ENCODE results near the gene KSR2. TPM values are rescaled to one million over a fixed set of nuclear protein-coding genes. Genes with fewer than 3 reads are reported as not detected.

The KSR2 gene
- total RNA-seq, 1 donor from 2014 or later: 1.4 TPM

DNA sequence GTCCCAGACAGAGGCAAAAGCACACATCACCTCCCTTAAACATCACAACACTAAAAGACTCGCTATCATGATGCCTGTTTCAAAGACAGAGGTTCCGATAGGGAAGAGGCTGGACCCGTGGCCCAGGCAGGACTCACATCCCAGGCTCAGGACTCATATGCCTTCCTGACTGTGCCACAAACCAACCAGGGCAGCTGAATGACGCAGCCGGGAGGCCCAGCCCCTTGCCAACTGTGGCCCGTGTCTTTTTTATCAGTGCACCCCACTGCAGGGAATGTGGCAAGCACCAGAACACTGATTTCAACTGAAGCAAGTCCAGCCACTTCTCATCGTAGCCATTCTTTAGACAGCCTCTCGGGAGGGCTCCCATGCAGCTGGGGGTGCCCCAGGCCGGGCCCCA is 132.3 kb downstream of the KSR2 start:
- Histone ChIP-seq H3K4me3 (no peak overlapping the region), H3K27me3 (peaks cover 8% of the 10 kb centered on the region), H3K36me3 (no peaks in the 10 kb centered on the region), H3K27ac (no peak overlapping the region), H3K4me1 (no peaks in the 10 kb centered on the region), H3K9me3 (no peaks in the 10 kb centered on the region)
- no peak for DNase-seq
- ATAC-seq: no peak
- TF ChIP-seq, protein P1, sequence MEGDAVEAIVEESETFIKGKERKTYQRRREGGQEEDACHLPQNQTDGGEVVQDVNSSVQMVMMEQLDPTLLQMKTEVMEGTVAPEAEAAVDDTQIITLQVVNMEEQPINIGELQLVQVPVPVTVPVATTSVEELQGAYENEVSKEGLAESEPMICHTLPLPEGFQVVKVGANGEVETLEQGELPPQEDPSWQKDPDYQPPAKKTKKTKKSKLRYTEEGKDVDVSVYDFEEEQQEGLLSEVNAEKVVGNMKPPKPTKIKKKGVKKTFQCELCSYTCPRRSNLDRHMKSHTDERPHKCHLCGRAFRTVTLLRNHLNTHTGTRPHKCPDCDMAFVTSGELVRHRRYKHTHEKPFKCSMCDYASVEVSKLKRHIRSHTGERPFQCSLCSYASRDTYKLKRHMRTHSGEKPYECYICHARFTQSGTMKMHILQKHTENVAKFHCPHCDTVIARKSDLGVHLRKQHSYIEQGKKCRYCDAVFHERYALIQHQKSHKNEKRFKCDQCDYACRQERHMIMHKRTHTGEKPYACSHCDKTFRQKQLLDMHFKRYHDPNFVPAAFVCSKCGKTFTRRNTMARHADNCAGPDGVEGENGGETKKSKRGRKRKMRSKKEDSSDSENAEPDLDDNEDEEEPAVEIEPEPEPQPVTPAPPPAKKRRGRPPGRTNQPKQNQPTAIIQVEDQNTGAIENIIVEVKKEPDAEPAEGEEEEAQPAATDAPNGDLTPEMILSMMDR (IDR thresholded peaks at IDR 0.05): no peak
- intact Hi-C loops (cut with DNase I): loop anchor here (5.0 to 10.0 kb wide), 2 partner anchors 469 to 622 kb away; no protein-coding TSS in a partner anchor

DNA sequence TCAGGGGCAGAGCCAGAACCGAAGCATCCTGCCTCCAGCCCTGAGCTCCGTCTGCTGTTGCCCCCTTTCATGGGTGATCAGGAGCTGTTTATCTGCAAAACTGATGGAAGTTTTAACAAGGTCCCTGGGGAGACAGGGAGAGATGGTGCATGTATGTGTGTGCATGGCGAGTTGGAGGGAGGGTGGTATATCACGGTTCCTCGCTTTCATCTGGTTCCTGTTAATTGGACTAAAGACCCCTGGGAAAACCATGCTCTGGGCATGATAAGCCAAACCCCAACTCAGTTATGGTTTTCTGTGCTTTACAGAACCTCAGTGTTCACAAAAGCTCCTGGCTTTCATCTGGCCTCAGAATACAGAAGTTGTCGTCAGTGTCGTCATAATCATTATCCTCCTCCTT is 133.6 kb downstream of the KSR2 start:
- intact Hi-C loops (cut with DNase I): loop anchor here (5.0 to 10.0 kb wide), 2 partner anchors 468 to 620 kb away; no protein-coding TSS in a partner anchor

DNA sequence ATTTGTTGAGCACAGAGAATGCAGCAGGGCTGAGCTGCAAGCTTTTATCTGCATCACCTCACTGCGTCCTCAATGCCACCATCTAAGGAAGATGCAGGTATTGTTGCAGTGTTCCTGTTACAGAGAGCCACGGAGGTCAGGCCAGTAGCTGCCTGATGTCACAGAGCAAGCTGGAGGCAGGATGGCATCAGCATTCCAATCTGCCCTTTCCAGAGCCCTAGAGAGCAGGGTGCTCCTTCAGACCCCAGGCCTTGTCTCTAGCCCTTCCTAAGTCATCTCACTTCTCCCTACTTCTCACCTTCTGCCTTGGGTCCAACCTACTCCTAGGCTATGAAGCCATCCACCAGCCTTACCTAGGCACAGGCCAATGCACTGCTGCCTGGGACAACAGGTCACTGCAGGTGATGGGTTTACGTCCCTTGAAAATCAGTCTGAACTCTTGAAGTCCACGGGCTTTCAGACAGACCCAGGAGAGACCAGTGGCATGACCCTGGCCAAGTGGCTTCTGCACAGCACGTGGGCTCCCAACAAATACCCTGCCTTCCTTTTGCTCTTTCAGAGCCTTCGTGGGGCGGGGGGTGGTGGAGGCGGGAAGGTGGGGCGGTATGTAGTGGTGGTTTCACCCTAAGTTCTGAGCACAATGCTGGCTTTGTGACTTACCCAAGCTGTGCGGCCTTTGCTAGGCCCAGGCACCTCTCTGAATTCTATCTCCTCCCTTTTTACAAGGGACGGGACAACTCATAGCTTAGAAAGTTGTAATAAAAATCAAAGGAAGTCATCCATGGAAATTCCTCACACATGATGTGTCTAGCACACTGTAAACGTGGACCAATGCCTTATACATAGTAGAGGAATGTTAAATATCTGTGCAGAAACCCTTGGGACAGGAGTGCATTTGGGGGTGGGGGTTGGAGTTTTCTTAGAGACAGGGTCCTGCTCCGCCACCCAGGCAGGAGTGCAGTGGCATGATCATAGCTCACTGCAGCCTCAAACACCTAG is 136.0 kb downstream of the KSR2 start:
- no peak for DNase-seq
- ATAC-seq: peak; percentile 15
- no peaks in the 10 kb centered on the region for H3K36me3 ChIP-seq
- H3K27me3 ChIP-seq: peaks cover 3% of the 10 kb centered on the region
- H3K27ac ChIP-seq: no peak overlapping the region
- H3K4me1 ChIP-seq: no peaks in the 10 kb centered on the region
- H3K9me3 ChIP-seq: peaks cover 7% of the 10 kb centered on the region
- TF ChIP-seq, protein P1 (IDR thresholded peaks at IDR 0.05): no peak
- no peak overlapping the region for H3K4me3 ChIP-seq
- intact Hi-C loops (cut with DNase I): loop anchor here (10.0 kb wide), 1 partner anchor 618 kb away; no protein-coding TSS in a partner anchor

More for the DNA sequence above, 133.6 kb downstream of the KSR2 start:
- no peak overlapping the region for H3K27ac ChIP-seq
- TF ChIP-seq, protein P1 (IDR thresholded peaks at IDR 0.05): no peak
- no peak for ATAC-seq
- H3K36me3 ChIP-seq: no peaks in the 10 kb centered on the region
- H3K27me3 ChIP-seq: peaks cover 3% of the 10 kb centered on the region
- no peak overlapping the region for H3K4me3 ChIP-seq
- no peak for DNase-seq
- no peaks in the 10 kb centered on the region for H3K9me3 ChIP-seq
- no peaks in the 10 kb centered on the region for H3K4me1 ChIP-seq

DNA sequence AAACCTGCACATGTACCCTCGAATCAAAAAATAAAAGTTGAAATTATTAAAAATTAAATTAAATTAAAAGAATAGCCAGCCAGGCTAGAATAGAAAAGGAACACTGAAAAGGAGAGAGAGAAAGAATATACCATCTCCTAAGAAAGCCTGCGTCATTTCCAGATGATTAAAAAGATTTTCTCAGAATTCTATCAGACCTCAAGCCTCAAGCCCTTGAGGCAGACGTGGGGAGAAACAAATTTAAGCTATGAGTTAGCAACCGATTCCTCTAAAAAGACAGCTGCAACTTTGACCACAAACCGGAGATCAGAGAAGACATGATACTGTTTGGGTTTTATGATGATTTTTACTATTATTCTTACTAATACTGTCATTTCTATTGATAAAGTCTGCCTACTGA is 138.3 kb downstream of the KSR2 start:
- Histone ChIP-seq H3K36me3 (no peaks in the 10 kb centered on the region), H3K27me3 (no peaks in the 10 kb centered on the region), H3K4me1 (no peaks in the 10 kb centered on the region), H3K4me3 (no peak overlapping the region), H3K9me3 (peaks cover 7% of the 10 kb centered on the region), H3K27ac (no peak overlapping the region)
- intact Hi-C loops (cut with DNase I): loop anchor here (10.0 kb wide), 1 partner anchor 616 kb away; no protein-coding TSS in a partner anchor
- DNase-seq: no peak
- TF ChIP-seq, protein P1 (IDR thresholded peaks at IDR 0.05): no peak
- no peak for ATAC-seq

DNA sequence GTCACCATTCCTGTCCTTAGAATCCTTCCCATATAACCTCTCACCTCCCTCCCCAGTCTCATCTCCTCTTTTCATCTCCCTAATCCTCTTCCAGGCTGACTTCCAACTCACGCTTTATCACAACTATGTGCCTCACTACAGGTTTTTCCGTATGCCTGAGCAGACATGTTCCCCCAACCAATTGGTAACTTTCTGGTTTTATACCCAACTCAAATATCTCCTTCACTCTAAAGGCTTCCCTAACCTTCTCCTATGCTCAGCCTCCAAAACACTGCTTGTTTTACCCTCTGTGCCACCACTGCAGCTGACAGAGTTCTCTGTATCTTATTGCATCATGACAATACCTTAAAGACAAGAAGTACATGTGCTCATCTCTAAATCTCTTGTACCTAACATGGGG is 139.7 kb downstream of the KSR2 start:
- no peak for DNase-seq
- Histone ChIP-seq H3K9me3 (peaks cover 7% of the 10 kb centered on the region), H3K27me3 (no peaks in the 10 kb centered on the region), H3K4me1 (no peaks in the 10 kb centered on the region), H3K36me3 (no peaks in the 10 kb centered on the region), H3K27ac (no peak overlapping the region), H3K4me3 (no peak overlapping the region)
- no peak for ATAC-seq
- TF ChIP-seq, protein P1 (IDR thresholded peaks at IDR 0.05): no peak
- intact Hi-C loops (cut with DNase I): no loop called here

Measured in upper lobe of right lung (tissue), 1 donor.